ENCODE data around the gene ARMH1.

DNA sequence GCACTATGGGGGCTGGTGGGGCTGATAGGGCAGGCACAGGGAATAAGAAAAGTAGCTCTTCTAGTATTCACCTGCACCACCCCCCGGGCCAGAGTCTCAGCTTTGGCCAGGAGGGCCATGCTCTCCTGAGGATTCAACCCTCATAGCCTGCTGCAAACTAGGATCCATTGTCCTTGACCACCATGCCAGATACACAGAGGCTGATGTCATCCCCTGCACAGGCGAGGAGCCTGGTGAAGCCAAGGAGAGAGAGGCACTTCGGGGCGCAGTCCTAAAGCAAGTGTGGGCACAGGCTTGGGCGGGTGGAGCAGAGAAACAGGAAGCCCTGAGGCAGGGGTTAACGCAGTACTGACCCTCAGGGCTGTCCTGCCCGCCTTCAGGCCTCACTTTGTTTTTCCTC lies 29.7 kb upstream of the ARMH1 start:
- TF ChIP-seq, protein P1, sequence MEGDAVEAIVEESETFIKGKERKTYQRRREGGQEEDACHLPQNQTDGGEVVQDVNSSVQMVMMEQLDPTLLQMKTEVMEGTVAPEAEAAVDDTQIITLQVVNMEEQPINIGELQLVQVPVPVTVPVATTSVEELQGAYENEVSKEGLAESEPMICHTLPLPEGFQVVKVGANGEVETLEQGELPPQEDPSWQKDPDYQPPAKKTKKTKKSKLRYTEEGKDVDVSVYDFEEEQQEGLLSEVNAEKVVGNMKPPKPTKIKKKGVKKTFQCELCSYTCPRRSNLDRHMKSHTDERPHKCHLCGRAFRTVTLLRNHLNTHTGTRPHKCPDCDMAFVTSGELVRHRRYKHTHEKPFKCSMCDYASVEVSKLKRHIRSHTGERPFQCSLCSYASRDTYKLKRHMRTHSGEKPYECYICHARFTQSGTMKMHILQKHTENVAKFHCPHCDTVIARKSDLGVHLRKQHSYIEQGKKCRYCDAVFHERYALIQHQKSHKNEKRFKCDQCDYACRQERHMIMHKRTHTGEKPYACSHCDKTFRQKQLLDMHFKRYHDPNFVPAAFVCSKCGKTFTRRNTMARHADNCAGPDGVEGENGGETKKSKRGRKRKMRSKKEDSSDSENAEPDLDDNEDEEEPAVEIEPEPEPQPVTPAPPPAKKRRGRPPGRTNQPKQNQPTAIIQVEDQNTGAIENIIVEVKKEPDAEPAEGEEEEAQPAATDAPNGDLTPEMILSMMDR (IDR thresholded peaks at IDR 0.05), result no peak
- TF ChIP-seq POLR2A (IDR thresholded peaks at IDR 0.05), result no peak

All from testis (tissue), 2 donors.